Neural cell (in vitro differentiated cells): ENCODE data around the gene TAC4.

Source experiments
- CTCF ChIP-seq: fragments of 450-650 bp; IDR thresholded peaks from 2 replicates; pipeline ENCODE4 v1.5.1; 2014; ENCODE audit warnings: antibody characterized with exemption, mild to moderate bottlenecking, moderate library complexity; ENCODE audit not compliant: poor library complexity, severe bottlenecking
- RAD21 ChIP-seq: fragments of 450-650 bp; conservative IDR thresholded peaks from 2 replicates; pipeline ENCODE4 v1.6.1; 2014; ENCODE audit warnings: antibody characterized with exemption, mild to moderate bottlenecking, moderate library complexity
- REST ChIP-seq: IDR thresholded peaks from 2 replicates; pipeline ENCODE4 v1.6.1; 2012; ENCODE audit warnings: borderline replicate concordance
- TAF1 ChIP-seq: IDR thresholded peaks from 2 replicates; pipeline ENCODE4 v1.6.1; 2012; ENCODE audit warnings: low read depth

GRCh38 chr17:49882434-49882833, 34.6 kb upstream of the TAC4 start:
- TF ChIP-seq CTCF (no peak), REST (no peak), TAF1 (no peak), RAD21 (no peak)
